DMS 273 (cell line): ENCODE data around the gene SETBP1.
"Not testable (repeated sequence)": the region's sequence is repeated elsewhere in the genome, so short reads cannot be mapped to it uniquely, and the experiment has no call there.

ENCODE experiments used
- DNase-seq: peaks from one replicate; lab custom pipeline; 2025; ENCODE audit not compliant: unreplicated experiment; lab: John Stamatoyannopoulos, UW

The SETBP1 gene

GRCh38 chr18:44704135-44704789, 23.6 kb downstream of the SETBP1 start:
- no peak for DNase-seq

- no peak for DNase-seq
Measured at GRCh38 chr18:44705075-44705675, 24.5 kb downstream of the SETBP1 start.

GRCh38 chr18:44708451-44709083, 27.9 kb downstream of the SETBP1 start:
- no peak for DNase-seq

GRCh38 chr18:44709307-44710126, 28.8 kb downstream of the SETBP1 start:
- DNase-seq = no peak

- DNase-seq = no peak
Measured at GRCh38 chr18:44710931-44711330, 30.2 kb downstream of the SETBP1 start.

- peak; percentile 62 for DNase-seq
Measured at GRCh38 chr18:44712025-44712424, 31.3 kb downstream of the SETBP1 start.

- no peak for DNase-seq
Measured at GRCh38 chr18:44713435-44713834, 32.7 kb downstream of the SETBP1 start.

- no peak for DNase-seq
Measured at GRCh38 chr18:44714376-44714775, 33.7 kb downstream of the SETBP1 start.

- DNase-seq = peak; percentile 18
Measured at GRCh38 chr18:44715245-44715644, 34.6 kb downstream of the SETBP1 start.

GRCh38 chr18:44715842-44716241, 35.2 kb downstream of the SETBP1 start:
- DNase-seq = peak; percentile 82

- no peak for DNase-seq
Measured at GRCh38 chr18:44716697-44717163, 36.0 kb downstream of the SETBP1 start.

GRCh38 chr18:44719519-44720060, 38.9 kb downstream of the SETBP1 start:
- DNase-seq = no peak

- not testable (repeated sequence) for DNase-seq
Measured at GRCh38 chr18:44721748-44722147, 41.1 kb downstream of the SETBP1 start.

- no peak for DNase-seq
Measured at GRCh38 chr18:44723411-44723810, 42.7 kb downstream of the SETBP1 start.

GRCh38 chr18:44724105-44724778, 43.6 kb downstream of the SETBP1 start:
- no peak for DNase-seq

GRCh38 chr18:44725300-44726058, 44.8 kb downstream of the SETBP1 start:
- peak; percentile 11 for DNase-seq

GRCh38 chr18:44726059-44726421, 45.4 kb downstream of the SETBP1 start:
- no peak for DNase-seq

GRCh38 chr18:44727291-44727690, 46.6 kb downstream of the SETBP1 start:
- no peak for DNase-seq

GRCh38 chr18:44729631-44730101, 49.0 kb downstream of the SETBP1 start:
- DNase-seq = no peak
